GM12874 (cell line): ENCODE results near the gene CMYA5.

Experiments
- TF ChIP-seq, protein P1 (sequence below): IDR thresholded peaks from 2 replicates; pipeline ENCODE4 v1.5.1; 2011; ENCODE audit warnings: low read depth, mild to moderate bottlenecking, control low read depth, low read length, moderate library complexity; ENCODE audit not compliant: insufficient read depth

CMYA5 gene

DNA sequence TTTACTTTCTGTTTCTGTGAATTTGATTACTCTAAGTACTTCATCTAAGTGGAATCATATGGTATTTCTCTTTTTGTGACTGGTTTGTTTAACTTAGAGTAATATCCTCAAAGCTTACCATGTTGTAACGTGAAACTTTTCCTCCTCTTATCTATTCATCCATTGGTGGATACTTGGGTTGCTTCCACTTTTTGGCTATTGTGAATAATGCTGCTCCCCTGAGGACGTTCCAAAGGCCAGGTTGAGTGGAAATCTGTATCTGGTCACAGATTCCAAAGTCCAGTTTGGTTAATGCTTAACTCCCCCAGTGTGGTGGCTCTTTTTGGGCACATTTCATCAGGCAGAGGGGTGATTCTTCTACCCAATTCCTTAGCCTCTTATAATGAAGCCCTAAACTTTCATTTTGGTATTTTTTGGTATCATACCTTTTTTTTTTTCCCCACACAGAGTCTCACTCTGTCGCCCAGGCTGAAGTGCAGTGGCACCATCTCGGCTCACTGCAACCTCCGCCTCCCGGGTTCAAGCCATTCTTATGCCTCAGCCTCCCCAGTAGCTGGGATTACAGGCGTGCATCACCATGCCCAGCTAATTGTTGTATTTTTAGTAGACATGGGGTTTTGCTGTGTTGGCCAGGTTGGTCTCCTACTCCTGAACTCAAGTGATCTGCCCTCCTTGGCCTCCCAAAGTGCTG, 65.4 kb downstream of the CMYA5 start:
- TF ChIP-seq, protein P1, sequence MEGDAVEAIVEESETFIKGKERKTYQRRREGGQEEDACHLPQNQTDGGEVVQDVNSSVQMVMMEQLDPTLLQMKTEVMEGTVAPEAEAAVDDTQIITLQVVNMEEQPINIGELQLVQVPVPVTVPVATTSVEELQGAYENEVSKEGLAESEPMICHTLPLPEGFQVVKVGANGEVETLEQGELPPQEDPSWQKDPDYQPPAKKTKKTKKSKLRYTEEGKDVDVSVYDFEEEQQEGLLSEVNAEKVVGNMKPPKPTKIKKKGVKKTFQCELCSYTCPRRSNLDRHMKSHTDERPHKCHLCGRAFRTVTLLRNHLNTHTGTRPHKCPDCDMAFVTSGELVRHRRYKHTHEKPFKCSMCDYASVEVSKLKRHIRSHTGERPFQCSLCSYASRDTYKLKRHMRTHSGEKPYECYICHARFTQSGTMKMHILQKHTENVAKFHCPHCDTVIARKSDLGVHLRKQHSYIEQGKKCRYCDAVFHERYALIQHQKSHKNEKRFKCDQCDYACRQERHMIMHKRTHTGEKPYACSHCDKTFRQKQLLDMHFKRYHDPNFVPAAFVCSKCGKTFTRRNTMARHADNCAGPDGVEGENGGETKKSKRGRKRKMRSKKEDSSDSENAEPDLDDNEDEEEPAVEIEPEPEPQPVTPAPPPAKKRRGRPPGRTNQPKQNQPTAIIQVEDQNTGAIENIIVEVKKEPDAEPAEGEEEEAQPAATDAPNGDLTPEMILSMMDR = no peak

DNA sequence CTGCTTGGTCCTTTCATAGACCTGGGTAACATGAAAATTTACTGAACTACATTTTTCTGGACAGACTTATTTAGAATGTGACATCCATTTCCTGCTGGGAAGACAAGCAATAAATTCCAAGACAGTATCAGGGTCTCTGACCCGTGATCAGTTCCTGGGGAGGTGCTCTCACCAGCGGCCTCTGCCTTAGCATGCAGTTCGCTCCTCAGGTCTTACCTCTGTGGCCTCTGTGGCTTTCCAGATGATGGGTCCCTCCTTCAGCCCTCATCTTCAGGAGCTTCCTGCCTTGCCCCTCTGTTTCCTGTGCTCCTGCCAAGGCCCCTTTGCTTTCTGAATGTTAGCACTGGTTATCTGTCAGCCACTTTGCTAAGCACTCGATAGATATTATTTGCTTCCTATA, 66.4 kb downstream of the CMYA5 start:
- TF ChIP-seq, protein P1 = no peak

DNA sequence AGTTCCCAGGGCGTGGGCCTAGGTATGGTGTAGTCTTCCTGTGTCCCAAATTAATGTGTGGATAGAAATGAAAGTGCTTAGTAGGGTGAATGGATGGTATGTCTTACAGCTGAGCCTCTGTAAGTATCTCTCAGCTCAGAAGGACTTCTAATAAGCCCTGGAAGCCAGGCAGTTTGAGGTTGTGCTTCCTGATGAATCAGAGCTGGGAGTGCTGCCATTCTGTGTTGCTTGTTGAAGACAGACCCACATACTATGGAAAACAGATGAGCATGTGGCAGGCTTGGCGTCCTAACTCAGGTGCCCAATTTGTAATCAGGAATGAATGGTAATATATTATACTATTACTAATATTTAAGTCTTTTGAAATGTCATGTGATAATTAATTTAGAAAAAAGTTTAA, 69.8 kb downstream of the CMYA5 start:
- TF ChIP-seq, protein P1 = no peak

DNA sequence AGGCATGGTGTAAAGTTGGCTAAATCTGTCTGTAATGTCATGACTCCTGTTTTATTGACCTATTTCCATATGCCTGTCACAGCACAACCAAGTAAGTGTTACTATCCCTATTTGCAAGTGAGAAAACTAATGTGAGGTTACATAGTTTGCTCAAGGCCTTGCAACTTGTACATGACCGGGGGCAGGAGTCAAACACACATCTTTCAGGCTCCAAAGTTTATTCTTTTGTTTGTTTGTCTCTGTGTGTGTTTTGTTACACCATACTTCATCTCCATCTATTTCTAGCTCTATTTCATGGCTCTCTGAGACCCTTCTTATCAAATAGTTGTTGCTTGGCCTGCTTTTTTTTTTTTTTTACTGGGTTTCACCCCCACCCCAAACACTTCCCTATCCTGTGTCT, 70.2 kb downstream of the CMYA5 start:
- TF ChIP-seq, protein P1 = no peak

DNA sequence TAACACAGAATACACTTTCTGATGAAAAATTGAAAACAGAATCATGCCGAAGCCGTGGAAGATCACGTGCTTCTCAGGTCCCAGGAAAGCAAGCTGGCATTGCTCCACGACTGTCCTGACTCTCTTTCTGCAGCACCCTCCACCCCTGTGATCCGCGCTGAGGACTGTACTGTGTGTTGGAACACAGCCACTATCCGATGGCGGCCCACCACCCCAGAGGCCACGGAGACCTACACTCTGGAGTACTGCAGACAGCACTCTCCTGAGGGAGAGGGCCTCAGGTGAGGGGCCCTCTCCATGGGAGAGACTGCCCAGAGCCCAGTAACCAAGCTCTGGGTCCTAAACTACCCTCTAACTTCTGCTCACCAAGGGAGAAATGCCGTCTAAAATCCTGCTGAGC, 73.3 kb downstream of the CMYA5 start:
- TF ChIP-seq, protein P1 = no peak

DNA sequence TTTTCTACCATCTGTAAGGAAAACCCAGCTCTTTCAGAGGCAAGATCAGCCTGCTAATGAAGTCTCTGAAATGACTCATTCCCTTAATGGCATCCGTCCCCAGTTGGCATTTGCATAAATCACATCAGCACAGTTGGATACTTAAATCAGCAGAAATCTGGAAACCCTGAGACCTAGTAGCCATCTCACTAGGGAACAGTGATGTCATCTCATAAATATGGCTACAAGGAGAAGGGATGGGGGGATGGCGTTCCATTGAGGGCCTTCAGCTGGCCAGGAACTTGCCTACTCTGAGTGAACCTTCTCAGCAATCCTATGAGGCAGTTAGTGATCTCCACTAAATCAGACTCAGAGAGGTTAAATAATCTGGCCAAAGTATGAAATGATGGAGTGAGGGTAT, 81.8 kb downstream of the CMYA5 start:
- TF ChIP-seq, protein P1 = no peak

DNA sequence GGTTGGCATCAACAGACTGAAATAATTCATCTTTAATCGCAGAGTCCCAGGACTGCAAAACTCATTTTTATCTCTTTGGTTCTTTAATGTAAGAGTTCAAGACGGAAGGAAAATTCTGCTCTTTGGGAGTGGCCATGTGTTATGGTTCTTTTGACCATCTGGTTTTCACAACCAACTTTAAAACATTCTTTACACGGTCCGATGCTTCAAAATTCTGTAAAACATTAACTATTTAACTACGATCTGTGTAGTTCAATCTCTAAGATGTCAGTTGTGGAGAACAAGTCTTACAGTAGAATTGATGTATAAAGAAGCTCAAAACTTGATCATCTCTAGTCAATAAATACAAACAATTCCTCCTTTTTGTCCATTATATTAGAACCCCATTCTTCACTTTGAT, 83.0 kb downstream of the CMYA5 start:
- TF ChIP-seq, protein P1 = no peak
